Stomach smooth muscle (tissue), 2 donors: Measurements from ENCODE around the gene GID8.
A peak's percentile ranks its signal among the peaks of the same experiment; 100 is the strongest.

ENCODE experiments used
- H3K27ac ChIP-seq: one replicate; pipeline ENCODE4 v1.7.0; 2013; ENCODE audit warnings: mild to moderate bottlenecking, low read length, inconsistent platforms
- H3K27me3 ChIP-seq, 2 donors: one replicate each; pipeline ENCODE4 v1.7.0; 2013; ENCODE audit warnings: low read length in 2 of 2; ENCODE audit not compliant: insufficient read depth in 2 of 2, control insufficient read depth in 1 of 2
- H3K36me3 ChIP-seq, 2 donors: one replicate each; pipeline ENCODE4 v1.7.0; 2013; ENCODE audit warnings: low read length in 2 of 2; ENCODE audit not compliant: control insufficient read depth in 2 of 2, insufficient read depth in 2 of 2
- H3K4me1 ChIP-seq: one replicate; pipeline ENCODE4 v1.7.0; 2013; ENCODE audit warnings: low read length; ENCODE audit not compliant: control insufficient read depth, insufficient read depth
- H3K4me3 ChIP-seq, 2 donors: one replicate each; pipeline ENCODE4 v1.7.0; 2013; ENCODE audit warnings: low read length in 2 of 2
- H3K9ac ChIP-seq, 2 donors: one replicate each; pipeline ENCODE4 v1.7.0; 2013; ENCODE audit warnings: low read length in 2 of 2, mild to moderate bottlenecking in 1 of 2
- H3K9me3 ChIP-seq, 2 donors: one replicate each; pipeline ENCODE4 v1.7.0; 2013; ENCODE audit warnings: low read length in 2 of 2; ENCODE audit not compliant: control insufficient read depth in 2 of 2
- donor health status: healthy.
- donor health status: Pancreatic carcinoma.

GID8 gene

DNA sequence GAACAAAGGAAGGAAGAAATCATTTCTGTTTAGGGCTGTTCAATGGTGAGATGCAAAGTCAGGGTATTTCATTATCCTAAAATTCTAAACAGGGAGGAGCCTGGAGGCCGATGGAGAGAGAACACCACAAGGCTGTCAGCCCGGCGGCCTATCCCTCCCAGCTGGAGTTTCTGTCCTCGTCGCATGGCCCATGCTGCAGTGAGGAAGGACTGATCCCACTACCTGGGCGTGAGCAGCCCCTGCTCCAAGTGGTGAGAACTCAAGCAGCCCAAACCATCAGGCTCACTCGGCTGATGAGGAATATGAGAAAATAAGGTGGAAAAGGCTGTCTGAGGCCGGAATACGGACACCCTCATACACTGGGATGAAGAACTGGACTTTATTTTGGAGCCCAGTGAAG lies 42.4 kb upstream of the GID8 start:
- no peak overlapping the region for H3K27ac ChIP-seq
- no peak overlapping the region for H3K9ac ChIP-seq
- H3K27me3 ChIP-seq = no peaks in the 10 kb centered on the region
- H3K9me3 ChIP-seq = no peaks in the 10 kb centered on the region
- H3K4me3 ChIP-seq = no peak overlapping the region
- H3K36me3 ChIP-seq = peaks cover 45 to 50% of the 10 kb centered on the region in 2 donors
- peaks cover 26% of the 10 kb centered on the region for H3K4me1 ChIP-seq

GRCh38 chr20:62896526-62896925 lies 41.4 kb upstream of the GID8 start:
- H3K27ac ChIP-seq = peak overlapping the region; percentile 92
- H3K27me3 ChIP-seq = no peaks in the 10 kb centered on the region
- H3K9ac ChIP-seq = no peak overlapping the region
- peaks cover 41% of the 10 kb centered on the region in 2 donors for H3K36me3 ChIP-seq
- no peaks in the 10 kb centered on the region for H3K9me3 ChIP-seq
- H3K4me1 ChIP-seq = peaks cover 28% of the 10 kb centered on the region
- H3K4me3 ChIP-seq = no peak overlapping the region

DNA sequence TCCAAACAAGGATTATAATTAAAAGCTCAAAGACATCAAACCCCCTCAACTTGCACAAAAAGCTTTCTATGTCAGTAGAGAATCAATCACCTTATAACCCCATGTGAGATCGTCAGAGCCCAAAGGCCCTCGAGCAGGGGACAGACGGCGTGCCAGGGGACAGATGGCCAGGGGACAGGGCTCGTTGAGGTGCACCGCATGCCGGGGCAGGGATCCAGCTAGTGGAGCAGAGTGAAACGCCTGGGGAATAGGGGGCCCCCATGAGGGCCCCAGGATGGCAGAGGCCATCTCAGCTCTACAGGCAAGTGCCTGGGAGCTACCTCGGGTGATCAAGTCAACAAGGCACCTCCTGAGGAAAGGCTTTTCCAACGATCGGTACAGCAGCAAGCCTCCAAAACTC lies 40.3 kb upstream of the GID8 start:
- H3K9ac ChIP-seq = peak overlapping the region; percentile 19 to 68
- H3K4me3 ChIP-seq = peak overlapping the region in 1 of 2 donors; percentile 35
- H3K27ac ChIP-seq = peak overlapping the region; percentile 92
- no peaks in the 10 kb centered on the region for H3K9me3 ChIP-seq
- peaks cover 28% of the 10 kb centered on the region for H3K4me1 ChIP-seq
- no peaks in the 10 kb centered on the region for H3K27me3 ChIP-seq
- H3K36me3 ChIP-seq = peaks cover 32 to 34% of the 10 kb centered on the region in 2 donors

GRCh38 chr20:62898093-62898964 lies 39.6 kb upstream of the GID8 start:
- H3K4me3 ChIP-seq = peak overlapping the region in 1 of 2 donors; percentile 35

GRCh38 chr20:62898970-62899632 lies 38.8 kb upstream of the GID8 start:
- peaks cover 33% of the 10 kb centered on the region in 2 donors for H3K36me3 ChIP-seq
- no peak overlapping the region for H3K4me3 ChIP-seq
- H3K9ac ChIP-seq = peak overlapping the region in 1 of 2 donors; percentile 21
- no peaks in the 10 kb centered on the region for H3K27me3 ChIP-seq
- peak overlapping the region; percentile 92 for H3K27ac ChIP-seq
- no peaks in the 10 kb centered on the region for H3K9me3 ChIP-seq
- peaks cover 30% of the 10 kb centered on the region for H3K4me1 ChIP-seq

More at GRCh38 chr20:62898093-62898964, 39.6 kb upstream of the GID8 start:
- H3K27me3 ChIP-seq = no peaks in the 10 kb centered on the region
- peaks cover 33% of the 10 kb centered on the region in 2 donors for H3K36me3 ChIP-seq
- peaks cover 30% of the 10 kb centered on the region for H3K4me1 ChIP-seq
- no peaks in the 10 kb centered on the region for H3K9me3 ChIP-seq
- H3K9ac ChIP-seq = peak overlapping the region; percentile 19 to 68
- peak overlapping the region; percentile 92 for H3K27ac ChIP-seq

DNA sequence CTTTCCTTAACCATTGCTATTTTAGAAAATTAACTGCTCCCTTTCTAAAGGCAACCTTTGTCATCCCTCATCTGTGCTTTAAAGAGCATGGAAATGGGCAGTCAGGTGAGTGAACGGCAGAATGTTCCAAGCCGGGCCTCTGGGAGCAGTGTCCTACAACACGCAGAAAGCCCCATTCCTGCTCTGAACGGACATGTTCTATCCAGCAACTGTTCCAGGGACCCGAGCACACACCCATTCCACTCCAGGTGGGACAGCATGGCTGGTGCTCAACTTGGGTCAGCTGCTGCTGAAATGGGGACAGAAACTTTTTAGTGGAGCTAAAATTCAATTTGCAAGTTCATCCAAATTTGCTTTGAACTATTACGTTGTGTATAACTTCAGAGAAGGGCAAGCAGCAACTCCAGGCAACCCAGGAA lies 38.3 kb upstream of the GID8 start:
- Histone ChIP-seq H3K27me3 (no peaks in the 10 kb centered on the region), H3K9ac (no peak overlapping the region), H3K27ac (peak overlapping the region; percentile 24), H3K4me1 (peaks cover 30% of the 10 kb centered on the region), H3K9me3 (no peaks in the 10 kb centered on the region), H3K36me3 (peaks cover 29 to 31% of the 10 kb centered on the region in 2 donors), H3K4me3 (peak overlapping the region; percentile 41 to 47)

- H3K27ac ChIP-seq = peak overlapping the region; percentile 11
- no peaks in the 10 kb centered on the region for H3K27me3 ChIP-seq
- H3K36me3 ChIP-seq = peaks cover 32 to 37% of the 10 kb centered on the region in 2 donors
- H3K9ac ChIP-seq = no peak overlapping the region
- peaks cover 30% of the 10 kb centered on the region for H3K4me1 ChIP-seq
- H3K4me3 ChIP-seq = peak overlapping the region; percentile 41 to 47
- no peaks in the 10 kb centered on the region for H3K9me3 ChIP-seq
These were observed 37.8 kb upstream of the GID8 start for GRCh38 chr20:62900052-62900691.

GRCh38 chr20:62900692-62901584 lies 37.0 kb upstream of the GID8 start:
- H3K27me3 ChIP-seq = no peaks in the 10 kb centered on the region
- no peaks in the 10 kb centered on the region for H3K9me3 ChIP-seq
- no peak overlapping the region for H3K4me3 ChIP-seq
- no peak overlapping the region for H3K9ac ChIP-seq
- peaks cover 30% of the 10 kb centered on the region for H3K4me1 ChIP-seq
- peaks cover 34 to 39% of the 10 kb centered on the region in 2 donors for H3K36me3 ChIP-seq
- H3K27ac ChIP-seq = peak overlapping the region; percentile 11

GRCh38 chr20:62901891-62902290 lies 36.1 kb upstream of the GID8 start:
- H3K36me3 ChIP-seq = peaks cover 40 to 43% of the 10 kb centered on the region in 2 donors
- no peaks in the 10 kb centered on the region for H3K27me3 ChIP-seq
- no peaks in the 10 kb centered on the region for H3K9me3 ChIP-seq
- no peak overlapping the region for H3K9ac ChIP-seq
- no peak overlapping the region for H3K27ac ChIP-seq
- H3K4me3 ChIP-seq = no peak overlapping the region
- peaks cover 30% of the 10 kb centered on the region for H3K4me1 ChIP-seq
